ENCODE results near the gene CFAP97D2.
"Not testable (repeated sequence)": the region's sequence is repeated elsewhere in the genome, so short reads cannot be mapped to it uniquely, and the experiment has no call there.

The CFAP97D2 gene

GRCh38 chr13:114259974-114260373 is 80.9 kb downstream of the CFAP97D2 start:
- no peak for TF ChIP-seq CTCF (IDR thresholded peaks at IDR 0.05)
- no peak for TF ChIP-seq ZFX (IDR thresholded peaks at IDR 0.05; ENCODE audit: borderline replicate concordance)
- H3K27ac ChIP-seq: peak overlapping the region; percentile 41

- no peak for TF ChIP-seq CTCF (IDR thresholded peaks at IDR 0.05)
- TF ChIP-seq ZFX (IDR thresholded peaks at IDR 0.05; ENCODE audit: borderline replicate concordance): no peak
- H3K27ac ChIP-seq: no peak overlapping the region
Observed at GRCh38 chr13:114260814-114261213, 81.8 kb downstream of the CFAP97D2 start.

GRCh38 chr13:114261328-114261965 is 82.4 kb downstream of the CFAP97D2 start:
- no peak overlapping the region for H3K27ac ChIP-seq
- TF ChIP-seq CTCF (IDR thresholded peaks at IDR 0.05): no peak
- no peak for TF ChIP-seq ZFX (IDR thresholded peaks at IDR 0.05; ENCODE audit: borderline replicate concordance)

- TF ChIP-seq CTCF (IDR thresholded peaks at IDR 0.05) (no peak), ZFX (IDR thresholded peaks at IDR 0.05; ENCODE audit: borderline replicate concordance) (no peak)
- no peak overlapping the region for H3K27ac ChIP-seq
Observed at GRCh38 chr13:114263578-114263977, 84.5 kb downstream of the CFAP97D2 start.

GRCh38 chr13:114264313-114264712 is 85.3 kb downstream of the CFAP97D2 start:
- not testable (repeated sequence) for H3K27ac ChIP-seq

GRCh38 chr13:114264886-114265611 is 86.0 kb downstream of the CFAP97D2 start:
- no peak overlapping the region for H3K27ac ChIP-seq

GRCh38 chr13:114266241-114266640 is 87.2 kb downstream of the CFAP97D2 start:
- no peak overlapping the region for H3K27ac ChIP-seq
- TF ChIP-seq CTCF (IDR thresholded peaks at IDR 0.05): no peak
- TF ChIP-seq ZFX (IDR thresholded peaks at IDR 0.05; ENCODE audit: borderline replicate concordance): no peak

More at GRCh38 chr13:114264886-114265611, 86.0 kb downstream of the CFAP97D2 start:
- TF ChIP-seq ZFX (IDR thresholded peaks at IDR 0.05; ENCODE audit: borderline replicate concordance): no peak
- no peak for TF ChIP-seq CTCF (IDR thresholded peaks at IDR 0.05)

Measured in 22Rv1 (cell line).